ENCODE results near the gene FAM53A.
A peak's percentile ranks its signal among the peaks of the same experiment; 100 is the strongest.

Gene FAM53A

GRCh38 chr4:1601852-1602654 lies 82.1 kb downstream of the FAM53A start:
- DNase-seq: peak; percentile 8

GRCh38 chr4:1601533-1601835 lies 82.6 kb downstream of the FAM53A start:
- no peak for DNase-seq

GRCh38 chr4:1600811-1601532 lies 83.1 kb downstream of the FAM53A start:
- peak; percentile 14 for DNase-seq

- no peak for DNase-seq
Observed at GRCh38 chr4:1600211-1600780, 83.8 kb downstream of the FAM53A start.

- peak; percentile 10 for DNase-seq
Observed at GRCh38 chr4:1599491-1600210, 84.5 kb downstream of the FAM53A start.

GRCh38 chr4:1599026-1599481 lies 85.1 kb downstream of the FAM53A start:
- DNase-seq: peak; percentile 12

- DNase-seq: peak; percentile 1
Observed at GRCh38 chr4:1598206-1599025, 85.7 kb downstream of the FAM53A start.

- DNase-seq: peak; percentile 11
Observed at GRCh38 chr4:1597021-1597931, 86.8 kb downstream of the FAM53A start.

GRCh38 chr4:1596393-1596792 lies 87.7 kb downstream of the FAM53A start:
- DNase-seq: peak; percentile 3

GRCh38 chr4:1595789-1596325 lies 88.3 kb downstream of the FAM53A start:
- peak; percentile 9 for DNase-seq

GRCh38 chr4:1594871-1595788 lies 89.0 kb downstream of the FAM53A start:
- DNase-seq: peak; percentile 12

- DNase-seq: peak; percentile 6
Observed at GRCh38 chr4:1593881-1594345, 90.2 kb downstream of the FAM53A start.

- peak; percentile 4 for DNase-seq
Observed at GRCh38 chr4:1593458-1593857, 90.7 kb downstream of the FAM53A start.

GRCh38 chr4:1592709-1593417 lies 91.2 kb downstream of the FAM53A start:
- DNase-seq: peak; percentile 13

- no peak for DNase-seq
Observed at GRCh38 chr4:1592068-1592708, 91.9 kb downstream of the FAM53A start.

GRCh38 chr4:1591107-1591506 lies 93.0 kb downstream of the FAM53A start:
- no peak for DNase-seq

- no peak for DNase-seq
Observed at GRCh38 chr4:1590244-1590643, 93.9 kb downstream of the FAM53A start.

Measured in activated CD8-positive, alpha-beta memory T cell treated with anti-CD3 and anti-CD28 coated beads, Interleukin-2, amount 50 U/mL, for 4 hours (primary cell).